Brain pericyte (primary cell): Measurements from ENCODE around the gene E2F6.
"Not testable (repeated sequence)": the region's sequence is repeated elsewhere in the genome, so short reads cannot be mapped to it uniquely, and the experiment has no call there.

Experiments used
- DNase-seq: peaks from one replicate; pipeline ENCODE4 v3.0.0-alpha.2; 2012; ENCODE audit warnings: low read depth, low spot score

The E2F6 gene

DNA sequence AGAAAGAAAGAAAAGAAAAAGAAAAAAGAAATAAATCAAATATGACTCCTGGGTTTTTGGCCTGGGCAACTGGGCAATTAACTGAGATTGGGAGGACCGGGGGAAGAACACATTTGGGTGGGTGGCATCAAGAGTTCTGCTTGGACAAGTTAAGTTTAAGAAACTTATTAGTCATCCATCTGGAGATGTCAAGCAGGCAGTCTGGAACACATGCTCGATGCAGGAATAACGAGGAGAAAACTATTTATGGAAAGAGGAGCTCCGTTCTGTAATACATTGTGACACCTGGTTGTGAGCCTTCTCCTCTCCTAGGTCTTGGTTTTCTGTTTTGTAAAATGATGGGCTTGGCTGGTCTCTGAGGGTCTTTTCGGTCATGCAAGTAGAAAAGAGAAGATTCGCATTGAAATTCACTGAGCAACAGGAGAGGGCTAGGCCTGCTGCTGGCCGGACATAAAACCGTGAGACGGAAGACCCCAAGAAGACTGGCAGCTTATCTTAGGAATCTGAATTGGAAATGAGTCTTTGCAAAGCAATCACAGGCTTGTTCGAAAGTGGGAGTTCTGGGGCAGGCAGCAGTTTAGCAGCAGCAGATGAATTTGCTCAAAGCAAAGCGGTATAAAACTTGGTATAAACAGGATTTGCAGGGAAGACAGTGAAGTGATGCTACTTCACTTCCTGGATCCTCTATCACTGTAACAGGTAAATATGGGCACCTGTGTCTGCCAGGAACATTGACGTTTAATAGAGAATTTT, 51.4 kb downstream of the E2F6 start:
- DNase-seq, result no peak

DNA sequence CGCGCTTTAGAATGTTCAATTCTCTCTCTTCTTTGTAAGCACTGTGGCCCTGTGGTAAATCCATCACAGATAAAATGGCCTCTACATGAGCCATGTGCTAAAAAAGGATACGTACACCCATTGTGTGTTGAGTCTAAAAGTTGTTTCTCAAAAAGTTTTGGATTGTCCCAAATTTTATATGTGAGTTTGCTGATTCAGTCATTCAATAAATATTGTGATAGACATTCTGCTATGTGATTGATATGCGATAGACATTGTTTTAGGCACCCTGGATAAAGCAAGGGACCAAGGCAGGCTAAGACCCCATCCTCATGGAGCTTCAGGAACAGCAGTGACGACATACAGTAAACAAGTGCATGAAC, 53.5 kb downstream of the E2F6 start:
- no peak for DNase-seq

DNA sequence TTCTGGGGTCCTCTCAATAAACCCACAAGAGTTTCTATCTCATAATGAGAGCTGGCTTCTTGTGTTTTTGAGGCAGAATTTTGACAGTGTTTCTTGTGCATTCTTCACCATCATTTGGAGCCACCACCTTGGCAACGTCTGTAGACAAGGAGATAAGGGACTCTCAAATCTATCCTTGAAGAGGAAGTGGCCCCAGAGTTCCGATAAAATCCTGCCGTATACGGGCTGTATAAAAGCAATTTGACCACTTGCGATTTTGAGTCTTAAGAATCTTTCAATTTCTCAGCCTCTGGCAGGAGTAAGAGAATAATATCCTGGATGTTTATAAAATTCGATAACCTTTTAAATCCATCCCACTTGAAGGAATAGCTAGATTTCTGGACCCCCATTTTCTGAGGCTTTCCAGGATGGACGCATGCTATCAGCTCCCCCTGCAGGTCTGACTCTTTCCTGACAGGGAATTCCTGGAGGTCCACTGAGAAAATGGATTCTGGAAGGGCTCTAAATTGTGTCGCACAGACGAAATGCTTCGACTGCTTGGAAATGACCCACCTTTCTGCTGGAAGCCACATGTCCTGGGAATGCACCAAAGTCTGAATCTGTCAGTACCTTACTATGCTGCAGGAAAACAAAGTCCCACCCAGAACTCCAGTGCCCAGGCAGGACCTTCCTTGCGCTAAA, 54.1 kb downstream of the E2F6 start:
- DNase-seq, result no peak

DNA sequence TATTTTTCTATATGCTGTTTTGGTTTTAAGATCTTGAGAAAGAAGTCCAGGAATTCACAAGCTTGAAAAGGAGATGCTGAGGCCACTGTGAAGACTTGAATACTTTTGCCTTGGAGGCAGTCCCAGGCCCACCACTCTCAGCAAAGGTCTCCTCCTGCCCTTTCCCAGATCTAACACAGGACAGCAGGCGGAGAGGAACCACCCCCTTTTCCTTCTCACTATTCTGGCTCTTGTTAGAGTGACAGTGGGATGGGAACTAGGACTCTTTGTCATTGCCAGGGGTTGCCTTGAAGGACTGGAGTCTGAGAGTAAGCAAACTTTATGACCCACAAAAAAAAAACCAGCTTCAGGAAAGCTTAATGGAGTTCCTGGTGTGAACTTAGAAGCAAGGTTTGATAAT, 54.7 kb downstream of the E2F6 start:
- no peak for DNase-seq

DNA sequence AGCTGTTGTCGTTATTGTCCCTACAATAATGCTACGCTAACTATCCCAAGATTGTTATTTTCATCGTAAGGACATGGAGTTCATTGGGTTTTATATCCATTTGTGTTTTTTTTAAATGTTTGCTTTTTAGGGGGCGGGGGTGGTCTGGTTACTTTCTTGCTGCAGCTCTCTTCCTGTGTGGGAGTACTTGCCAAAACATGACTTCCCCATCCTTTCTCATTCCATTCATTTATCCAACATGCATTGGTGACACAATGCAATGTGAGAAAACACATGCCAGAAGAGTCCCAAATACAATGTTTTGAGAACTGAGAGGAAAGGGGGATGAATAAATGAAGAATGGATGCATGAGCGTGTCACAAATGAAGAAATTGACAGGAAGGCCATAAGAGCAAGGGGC, 55.9 kb downstream of the E2F6 start:
- DNase-seq, result no peak

DNA sequence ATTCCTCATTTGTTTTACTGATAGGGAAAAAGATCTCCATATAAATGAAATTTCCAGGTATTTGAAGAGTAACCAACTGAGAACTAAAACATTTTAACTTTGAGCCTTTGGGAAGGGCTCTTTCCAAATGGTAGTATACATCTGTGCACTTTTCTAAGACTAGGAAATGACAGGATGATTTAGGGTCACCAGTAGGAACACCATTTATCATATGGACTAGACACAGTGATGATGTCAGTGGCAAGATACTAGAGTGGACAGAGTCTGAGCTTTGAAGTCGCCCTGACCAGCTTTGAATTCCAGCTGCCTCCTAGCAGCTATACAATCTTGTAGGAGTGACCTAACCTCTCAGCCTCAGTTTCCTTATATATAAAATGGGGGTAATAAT, 56.4 kb downstream of the E2F6 start:
- DNase-seq, result no peak

DNA sequence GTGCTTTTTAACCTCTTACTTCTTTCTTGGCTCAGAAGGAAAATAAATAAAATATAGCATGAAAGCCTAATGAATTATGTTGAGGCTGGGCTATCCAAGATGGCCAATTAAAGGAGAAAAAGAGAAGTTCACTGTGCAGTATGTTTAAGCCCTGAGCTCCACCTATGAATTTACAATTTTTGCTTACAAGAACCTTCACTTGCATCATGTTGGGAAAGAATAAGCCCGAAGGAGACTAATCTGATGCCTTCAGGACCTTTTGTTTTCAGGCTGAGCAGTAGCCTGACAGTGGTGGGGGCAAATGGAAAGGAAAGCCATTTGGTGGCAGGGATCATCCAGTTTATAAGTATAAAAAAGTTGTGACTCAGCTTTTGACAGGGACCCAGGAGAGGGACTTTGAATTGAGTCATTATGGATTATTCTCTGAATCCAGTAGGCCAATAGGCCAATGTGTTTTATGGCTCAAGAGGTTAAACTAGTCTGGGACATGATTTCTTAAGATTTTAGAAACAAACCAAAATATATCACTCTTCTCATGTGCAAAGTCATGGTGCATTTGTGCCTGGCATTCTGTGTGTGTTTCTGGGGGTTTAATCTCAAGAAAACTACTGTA, 56.9 kb downstream of the E2F6 start:
- DNase-seq, result no peak

DNA sequence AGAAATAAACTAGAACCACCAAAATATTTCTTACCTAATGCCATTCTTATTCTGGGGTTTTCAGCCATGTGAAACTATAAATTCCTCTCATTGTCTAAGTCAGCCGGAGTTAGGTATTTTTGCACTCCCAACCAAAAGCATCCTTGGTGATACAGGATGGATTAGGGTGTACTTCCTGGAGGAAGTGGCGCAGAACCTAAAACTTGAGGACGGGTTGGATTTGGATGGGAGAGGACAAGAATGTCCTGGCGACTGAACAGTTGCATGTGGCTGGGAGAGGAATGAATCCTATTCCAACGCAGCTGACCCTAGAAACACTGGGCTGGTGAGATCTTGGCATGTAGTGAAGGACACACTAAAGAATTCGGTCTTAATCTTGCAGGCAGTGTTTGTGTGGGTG, 58.5 kb downstream of the E2F6 start:
- no peak for DNase-seq

DNA sequence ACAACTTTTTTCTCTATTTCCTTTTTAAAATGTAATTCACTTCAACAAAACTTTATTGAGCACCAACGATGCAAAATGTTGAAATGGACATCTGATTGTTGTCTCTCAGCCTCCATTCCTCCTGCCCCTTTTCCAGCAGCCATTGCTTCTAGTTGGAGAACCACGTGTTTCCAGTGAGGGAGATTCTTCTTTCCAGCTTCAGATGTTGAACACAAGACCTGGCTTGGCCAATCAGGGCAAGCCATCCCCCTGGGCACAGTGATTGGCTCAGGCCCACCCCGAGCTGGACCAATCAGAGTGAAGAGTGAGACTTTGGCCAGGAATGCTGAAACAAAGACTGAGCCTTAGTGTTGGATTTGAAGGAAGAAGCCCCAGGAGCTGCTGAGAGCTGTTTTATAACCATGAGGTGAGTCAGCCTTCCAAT, 59.0 kb downstream of the E2F6 start:
- no peak for DNase-seq

DNA sequence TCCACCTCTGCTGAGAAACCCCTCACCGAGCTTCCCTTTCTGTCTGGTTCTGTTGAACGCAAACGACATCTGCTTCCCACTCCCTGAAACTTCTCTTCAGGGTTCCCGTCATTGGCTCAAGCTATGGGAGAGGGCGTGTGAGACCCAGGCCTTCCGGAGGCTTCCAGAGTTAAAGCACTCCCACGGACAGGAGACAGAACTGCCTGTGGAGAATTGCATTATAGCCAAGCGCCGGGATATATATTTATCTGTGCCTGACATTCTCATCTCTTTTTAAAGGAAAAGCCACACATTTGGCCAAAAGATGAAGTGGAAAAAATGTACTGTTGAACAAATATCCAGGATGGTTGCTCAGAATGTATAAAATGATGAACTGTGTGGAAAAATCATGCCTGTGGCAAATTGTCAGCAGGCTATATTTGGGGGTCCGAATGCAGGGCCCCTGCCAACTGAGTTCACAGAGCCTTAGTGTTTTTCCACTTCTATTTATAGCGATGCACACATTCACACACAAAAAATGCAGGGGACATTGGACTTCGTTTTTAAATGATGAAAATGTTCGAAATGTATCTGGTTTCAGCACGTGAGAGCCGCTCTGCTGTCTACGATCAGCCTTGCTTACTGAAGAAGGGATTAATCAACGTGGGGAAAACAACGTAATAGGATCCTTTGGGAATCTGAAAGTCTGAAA, 59.5 kb downstream of the E2F6 start:
- no peak for DNase-seq

DNA sequence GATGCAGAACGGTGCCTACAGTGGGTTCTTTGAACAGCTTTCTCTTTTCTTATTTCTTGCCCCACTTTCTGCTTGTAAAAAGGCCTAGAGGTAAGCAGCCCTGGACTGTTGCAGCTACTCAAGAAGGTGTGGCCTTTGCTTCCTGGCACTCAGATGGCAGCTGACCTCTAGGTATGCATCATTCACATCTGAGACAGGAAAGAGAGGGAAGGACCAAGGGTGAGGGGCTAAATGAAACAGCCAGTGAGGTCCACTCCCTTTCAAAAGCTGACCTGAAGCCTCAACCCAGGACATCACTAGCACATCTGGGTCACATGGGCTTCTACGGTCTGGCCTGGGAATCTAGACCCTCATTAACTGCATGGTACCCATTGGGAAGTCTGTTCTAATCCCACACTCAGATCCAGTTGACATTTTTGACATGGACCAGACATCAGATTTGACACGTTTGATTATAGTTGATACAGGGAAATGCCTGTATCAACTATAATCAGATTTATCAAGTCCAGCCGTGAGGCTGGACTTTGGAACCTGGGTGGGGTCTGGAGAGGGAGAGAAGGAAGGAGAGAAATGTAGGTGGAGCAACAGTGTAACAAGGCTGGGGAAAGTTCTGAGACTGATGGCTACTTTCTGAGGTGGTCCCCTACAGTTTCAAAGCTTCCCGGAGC, 60.2 kb downstream of the E2F6 start:
- DNase-seq, result no peak

DNA sequence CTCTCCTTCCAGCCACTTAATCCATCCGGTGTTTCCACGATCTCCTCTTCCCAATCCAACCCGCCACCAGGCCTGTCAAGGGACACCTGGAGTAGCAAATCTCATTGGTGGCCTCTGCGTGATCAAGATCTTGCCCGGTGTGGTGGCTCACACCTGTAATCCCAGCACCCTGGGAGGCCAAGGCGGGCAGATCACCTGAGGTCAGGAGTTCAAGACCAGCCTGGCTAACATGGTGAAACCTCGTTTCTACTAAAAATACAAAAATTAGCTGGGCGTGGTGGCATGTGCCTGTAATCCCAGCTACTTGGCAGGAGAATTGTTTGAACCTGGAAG, 60.9 kb downstream of the E2F6 start:
- not testable (repeated sequence) for DNase-seq

DNA sequence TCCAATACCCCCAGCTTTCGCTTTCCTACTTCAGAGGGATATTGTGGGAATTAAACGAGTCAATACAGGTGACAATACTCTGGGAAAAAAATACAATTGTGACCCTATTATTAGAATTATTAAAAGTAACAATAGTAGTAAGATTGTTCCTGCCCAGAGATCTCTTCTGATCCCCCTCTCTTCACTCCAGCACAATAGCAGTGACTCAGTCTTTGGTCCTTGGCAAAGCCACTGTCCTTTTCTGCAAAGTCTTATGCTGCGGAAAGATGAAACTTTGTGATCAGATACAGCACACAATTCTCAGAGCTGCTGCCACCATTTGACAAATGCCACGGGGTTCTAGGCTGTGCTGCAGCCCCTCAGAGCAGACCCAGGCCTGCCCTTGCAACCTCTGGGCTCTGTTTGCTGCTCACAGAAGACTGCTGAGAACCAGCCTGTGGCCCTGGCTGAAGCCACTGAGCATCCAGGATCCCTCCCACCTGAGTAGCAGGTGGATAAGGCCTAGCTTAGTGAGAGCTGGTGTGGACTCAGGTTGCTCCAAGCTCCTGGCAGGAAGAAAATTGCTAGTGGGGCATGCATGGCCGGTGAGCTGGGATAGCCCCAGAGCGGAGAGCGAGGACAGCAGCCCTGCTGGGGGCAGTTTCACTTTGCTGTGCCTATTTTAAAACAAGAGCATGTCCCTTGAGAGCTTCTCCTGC, 61.4 kb downstream of the E2F6 start:
- no peak for DNase-seq

DNA sequence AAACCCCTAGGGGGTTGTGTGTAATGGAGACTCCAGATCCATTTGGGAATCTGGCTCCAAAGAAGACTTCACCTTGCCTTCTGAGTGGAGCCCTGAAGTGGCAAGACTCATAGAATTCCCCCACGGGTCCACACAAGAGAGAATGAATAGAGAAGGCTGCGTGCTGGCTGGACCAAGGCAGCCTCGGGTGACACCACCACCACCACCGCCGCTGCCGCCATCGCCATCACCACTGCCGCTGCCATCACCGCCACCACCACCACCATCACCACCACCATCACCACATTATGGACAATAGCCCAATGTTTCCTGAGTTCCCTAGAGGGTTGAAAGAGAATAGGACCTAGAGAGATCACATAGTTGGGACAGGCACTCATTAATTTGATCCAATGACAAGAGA, 63.5 kb downstream of the E2F6 start:
- DNase-seq, result no peak

DNA sequence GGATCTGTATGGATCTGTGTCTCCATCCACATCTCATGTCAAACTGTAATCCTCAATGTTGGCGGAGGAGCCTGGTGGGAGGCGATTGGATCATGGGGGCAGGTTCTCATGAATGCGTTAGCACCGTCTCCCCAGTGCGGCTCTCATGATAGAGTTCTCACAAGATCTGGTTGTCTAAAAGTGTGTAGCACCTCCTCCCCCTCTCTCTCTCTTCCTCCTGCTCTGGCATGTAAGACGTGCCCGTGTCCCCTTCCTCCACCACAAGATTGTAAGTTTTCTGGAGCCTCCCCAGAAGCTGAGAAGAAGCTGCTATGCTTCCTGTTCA, 66.6 kb downstream of the E2F6 start:
- DNase-seq, result no peak

DNA sequence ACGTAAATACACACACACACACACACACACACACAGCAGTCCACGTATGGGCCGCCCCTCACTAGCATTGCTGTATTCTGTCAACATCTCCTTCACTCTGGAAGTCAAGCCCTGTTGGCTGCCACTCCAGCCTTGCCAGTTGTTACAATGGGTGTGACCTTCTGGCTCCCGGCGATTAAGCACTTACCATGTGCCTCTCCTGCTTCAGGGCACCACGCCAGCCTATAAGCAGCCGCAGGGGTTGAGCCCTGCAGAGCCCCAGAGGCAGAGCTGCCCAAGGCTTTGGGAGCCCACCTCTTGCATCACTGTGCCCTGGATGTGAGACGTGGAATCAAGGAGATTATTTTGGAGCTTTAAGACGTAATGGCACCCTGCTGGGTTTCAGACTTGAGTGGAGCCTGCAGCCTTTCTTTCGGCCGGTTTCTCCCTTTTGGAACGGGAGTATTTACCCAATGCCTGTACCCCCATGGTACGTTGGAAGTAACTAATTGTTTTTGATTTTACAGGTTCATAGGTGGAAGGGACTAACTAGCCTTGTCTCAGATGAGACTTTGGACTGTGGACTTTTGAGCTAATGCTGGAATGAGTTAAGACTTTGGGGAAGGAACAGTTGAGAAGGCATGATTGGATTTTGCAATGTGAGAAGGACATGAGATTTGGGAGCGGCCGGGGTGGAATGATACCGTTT, 67.1 kb downstream of the E2F6 start:
- DNase-seq, result no peak

DNA sequence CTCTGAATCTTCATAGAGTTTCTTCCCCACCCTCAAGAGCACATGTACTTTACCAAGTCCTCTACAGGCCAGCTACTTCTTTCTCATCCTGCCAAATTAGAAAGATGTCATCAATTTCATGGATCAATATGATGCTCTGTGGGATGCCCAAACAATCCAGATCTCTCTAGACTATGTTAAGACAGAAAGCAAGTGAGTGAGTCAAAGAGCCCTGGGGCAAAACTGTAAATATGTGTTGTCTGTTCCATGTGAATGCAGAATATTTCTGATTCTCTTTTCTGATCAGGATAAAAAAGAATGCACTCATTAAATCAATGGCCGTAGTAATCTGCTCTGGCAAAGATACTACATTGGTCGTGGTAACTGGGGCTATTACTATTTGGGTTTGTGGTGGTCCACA, 68.4 kb downstream of the E2F6 start:
- DNase-seq, result no peak

DNA sequence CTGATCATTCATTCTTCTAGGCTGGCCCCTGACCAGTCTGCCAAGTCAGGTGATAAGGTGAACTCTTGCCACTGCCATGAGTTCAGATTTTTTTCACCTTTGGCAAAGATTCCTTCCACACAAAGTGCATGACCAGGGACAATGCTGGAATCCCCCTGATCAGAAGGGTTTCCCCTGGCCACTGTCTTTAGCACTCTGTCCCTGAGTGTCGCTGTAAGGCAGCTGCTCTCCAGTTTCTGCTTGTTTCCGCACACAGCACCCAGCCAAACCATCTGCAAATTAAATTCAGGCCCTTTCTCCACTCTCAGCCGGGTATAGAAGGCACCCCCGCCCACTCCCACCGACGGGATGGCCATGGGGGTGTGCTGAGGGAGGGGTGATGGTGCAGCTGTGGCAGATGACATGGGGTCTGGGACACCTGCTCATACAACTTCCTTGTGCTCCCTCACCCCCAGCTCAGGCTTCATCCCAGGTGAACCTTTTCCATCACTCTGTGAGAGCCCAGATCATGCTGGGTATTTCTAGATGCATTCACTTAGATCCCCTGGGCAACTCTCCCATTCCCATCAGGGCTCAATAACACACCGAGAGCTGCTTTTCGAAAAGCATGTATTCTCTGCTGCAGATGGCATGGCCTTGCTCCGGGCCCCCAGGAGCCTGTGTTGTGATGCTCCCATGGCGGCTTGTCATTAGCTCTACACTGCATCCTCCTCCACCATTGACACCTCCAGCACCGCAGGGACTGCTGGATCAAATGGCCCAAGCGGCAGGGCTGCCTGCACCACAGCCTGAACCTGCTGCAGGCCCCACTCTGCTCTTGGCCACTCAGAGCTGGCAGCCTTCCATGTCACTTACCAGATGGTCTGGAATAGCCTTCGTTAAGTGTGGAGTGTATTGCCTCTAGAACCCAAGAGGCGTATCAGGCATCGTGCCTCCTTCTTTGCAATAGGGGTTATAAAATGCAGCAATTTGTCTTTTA, 69.2 kb downstream of the E2F6 start:
- no peak for DNase-seq

DNA sequence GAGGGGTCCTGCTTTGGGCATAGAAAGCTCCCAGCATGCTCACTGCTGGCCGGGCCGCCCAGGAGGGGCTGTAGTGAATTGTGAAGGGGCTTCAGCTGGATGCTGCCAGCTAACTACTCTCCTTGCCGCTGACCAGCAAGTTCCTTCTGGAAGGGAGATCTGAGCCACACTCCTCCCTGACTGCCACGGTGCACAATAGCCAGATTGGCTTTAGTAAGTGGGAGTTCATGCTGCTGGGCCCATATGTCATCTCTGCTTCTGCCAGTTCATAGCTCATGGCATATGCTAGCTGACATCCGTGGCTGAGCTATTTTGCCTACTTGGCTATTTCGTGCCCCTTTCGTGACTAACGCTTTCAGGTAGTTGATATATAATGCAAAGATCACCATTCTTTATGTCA, 69.9 kb downstream of the E2F6 start:
- no peak for DNase-seq

DNA sequence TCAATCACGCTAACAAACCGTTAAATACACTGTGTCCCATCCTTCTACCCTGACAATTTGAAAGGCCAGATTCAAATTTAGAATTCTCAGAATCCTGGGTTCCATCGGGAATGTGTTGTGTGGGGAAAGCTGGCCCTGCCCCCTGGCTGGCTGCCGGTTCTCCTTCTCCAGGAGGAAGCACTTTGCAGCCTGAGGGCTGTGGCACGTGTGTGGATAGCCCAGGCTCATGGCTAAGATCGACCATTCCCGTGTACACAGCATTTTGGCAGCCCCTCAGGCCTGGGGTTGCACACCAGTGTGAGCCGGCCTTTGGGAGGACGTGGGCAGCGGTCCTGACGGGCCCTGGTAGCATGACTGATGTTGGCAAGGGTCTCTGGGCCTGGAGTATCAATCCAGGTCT, 70.6 kb downstream of the E2F6 start:
- DNase-seq, result no peak
